ENCODE measurements around the gene AXIN1. TPM values are rescaled to one million over a fixed set of nuclear protein-coding genes. Genes with fewer than 3 reads are reported as not detected.

AXIN1 gene
- total RNA-seq, 4 donors from 2014 or later = 11.1 to 19.0 (median 15.0) TPM

DNA sequence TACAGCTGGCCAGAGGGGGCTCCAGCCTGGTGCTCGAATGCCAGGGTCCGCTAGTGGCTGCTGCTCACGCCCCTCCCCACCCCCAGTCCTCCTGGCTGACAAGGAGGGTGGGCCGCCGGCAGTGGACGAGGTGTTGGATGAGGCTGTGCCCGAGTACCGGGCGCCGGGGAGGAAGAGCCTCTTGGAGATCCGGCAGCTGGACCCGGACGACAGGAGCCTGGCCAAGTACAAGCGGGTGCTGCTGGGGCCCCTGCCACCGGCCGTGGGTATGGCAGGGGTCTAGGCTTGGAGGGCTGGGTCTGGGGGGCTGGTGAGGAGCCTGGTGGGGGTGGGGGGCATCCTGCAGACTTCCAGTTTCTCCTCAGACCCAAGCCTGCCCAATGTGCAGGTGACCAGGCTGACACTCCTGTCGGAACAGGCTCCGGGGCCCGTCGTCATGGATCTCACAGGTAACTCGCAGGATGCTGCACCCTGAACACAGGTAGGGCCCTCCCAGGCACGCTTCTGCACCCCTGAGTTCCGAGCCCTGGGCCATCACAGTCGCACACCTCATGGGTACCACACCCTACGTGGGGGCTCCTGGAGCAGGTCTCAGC, 70.8 kb downstream of the AXIN1 start:
- TF ChIP-seq, protein P1, sequence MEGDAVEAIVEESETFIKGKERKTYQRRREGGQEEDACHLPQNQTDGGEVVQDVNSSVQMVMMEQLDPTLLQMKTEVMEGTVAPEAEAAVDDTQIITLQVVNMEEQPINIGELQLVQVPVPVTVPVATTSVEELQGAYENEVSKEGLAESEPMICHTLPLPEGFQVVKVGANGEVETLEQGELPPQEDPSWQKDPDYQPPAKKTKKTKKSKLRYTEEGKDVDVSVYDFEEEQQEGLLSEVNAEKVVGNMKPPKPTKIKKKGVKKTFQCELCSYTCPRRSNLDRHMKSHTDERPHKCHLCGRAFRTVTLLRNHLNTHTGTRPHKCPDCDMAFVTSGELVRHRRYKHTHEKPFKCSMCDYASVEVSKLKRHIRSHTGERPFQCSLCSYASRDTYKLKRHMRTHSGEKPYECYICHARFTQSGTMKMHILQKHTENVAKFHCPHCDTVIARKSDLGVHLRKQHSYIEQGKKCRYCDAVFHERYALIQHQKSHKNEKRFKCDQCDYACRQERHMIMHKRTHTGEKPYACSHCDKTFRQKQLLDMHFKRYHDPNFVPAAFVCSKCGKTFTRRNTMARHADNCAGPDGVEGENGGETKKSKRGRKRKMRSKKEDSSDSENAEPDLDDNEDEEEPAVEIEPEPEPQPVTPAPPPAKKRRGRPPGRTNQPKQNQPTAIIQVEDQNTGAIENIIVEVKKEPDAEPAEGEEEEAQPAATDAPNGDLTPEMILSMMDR (IDR thresholded peaks at IDR 0.05; ENCODE audit: low read depth) = no peak

DNA sequence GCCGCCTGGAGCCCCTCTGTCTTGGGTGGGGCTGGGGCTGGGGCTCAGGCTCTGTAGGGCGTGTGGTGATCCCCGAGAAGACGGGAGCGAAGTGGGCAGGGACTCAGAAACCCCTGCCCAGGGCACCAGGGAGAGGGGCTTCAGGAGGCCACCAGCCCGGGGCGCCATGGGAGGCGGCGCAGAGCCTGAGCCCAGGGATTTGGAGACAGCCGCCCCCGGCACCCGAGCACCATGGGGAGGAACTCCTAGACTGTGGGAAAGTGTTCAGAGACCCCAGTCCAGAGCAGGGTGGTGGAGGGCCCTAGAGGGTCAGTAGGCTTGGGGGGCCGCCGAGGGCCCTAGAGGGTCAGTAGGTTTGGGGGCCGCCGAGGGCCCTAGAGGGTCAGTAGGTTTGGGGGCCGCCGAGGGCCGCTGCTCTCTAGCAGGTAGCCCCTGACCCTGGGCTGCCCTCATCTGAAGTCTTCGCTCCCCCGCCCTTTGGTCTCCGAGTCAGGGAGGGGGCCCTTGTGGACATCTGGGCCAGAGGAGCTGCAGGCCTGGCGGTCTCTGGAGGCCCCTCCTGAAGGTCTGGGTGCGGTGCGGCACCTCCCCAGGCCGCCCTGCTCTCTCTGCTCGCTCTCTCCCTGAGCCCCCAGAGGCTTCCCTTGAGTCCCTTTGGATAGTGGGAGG, 71.4 kb downstream of the AXIN1 start:
- TF ChIP-seq, protein P1 (IDR thresholded peaks at IDR 0.05; ENCODE audit: low read depth) = no peak

DNA sequence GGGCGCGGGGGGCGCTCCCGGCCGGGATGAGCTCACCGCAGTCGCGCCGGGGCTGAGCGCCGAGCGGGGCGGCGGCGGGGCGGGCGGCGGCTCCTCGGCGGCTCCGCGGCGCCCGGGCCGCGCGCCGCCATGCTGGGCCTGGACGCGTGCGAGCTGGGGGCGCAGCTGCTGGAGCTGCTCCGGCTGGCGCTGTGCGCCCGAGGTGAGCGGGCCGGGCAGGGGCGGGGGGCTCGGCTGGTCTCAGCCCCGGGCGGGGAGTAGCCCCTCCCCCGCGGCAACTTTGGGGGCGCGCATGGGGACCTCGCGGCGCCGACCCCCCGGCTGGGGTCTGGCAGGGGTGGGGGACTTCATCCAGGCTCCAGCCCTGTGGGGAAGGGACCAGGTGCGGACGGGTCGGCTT, 72.0 kb downstream of the AXIN1 start, which contains the start of gene ARHGDIG:
Gene ARHGDIG (plus strand): TSS at position 40 of the 400 bp plus-strand sequence. CDS start 90 bp downstream, at position 130.
- TF ChIP-seq, protein P1 (IDR thresholded peaks at IDR 0.05; ENCODE audit: low read depth) = no peak

DNA sequence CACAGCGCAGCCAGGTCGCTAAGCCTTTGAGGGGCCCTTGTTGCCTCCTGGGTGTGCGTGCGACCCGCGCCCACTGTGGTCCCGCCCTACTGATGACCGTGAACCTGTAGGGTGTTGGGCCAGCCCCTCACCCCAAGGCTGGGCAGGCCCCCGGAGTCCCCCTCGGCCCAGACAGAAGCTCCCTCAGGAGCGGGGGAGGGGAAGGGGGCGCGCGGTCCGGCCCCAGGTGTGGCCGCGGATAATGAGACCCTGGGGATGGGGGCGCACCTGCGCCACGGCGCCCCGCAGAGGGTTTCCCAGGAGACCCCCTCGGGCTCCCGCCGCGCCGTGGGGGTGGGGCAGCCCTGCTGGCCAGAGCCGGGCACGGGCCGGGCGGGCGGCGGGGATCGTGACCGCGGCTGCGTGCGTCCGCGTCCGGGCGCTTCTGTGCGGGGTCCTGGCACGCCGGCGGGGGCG, 72.5 kb downstream of the AXIN1 start:
- TF ChIP-seq, protein P1 (IDR thresholded peaks at IDR 0.05; ENCODE audit: low read depth) = no peak

- TF ChIP-seq, protein P1 (IDR thresholded peaks at IDR 0.05; ENCODE audit: low read depth) = no peak
Observed at GRCh38 chr16:279531-279930, 73.0 kb downstream of the AXIN1 start.

DNA sequence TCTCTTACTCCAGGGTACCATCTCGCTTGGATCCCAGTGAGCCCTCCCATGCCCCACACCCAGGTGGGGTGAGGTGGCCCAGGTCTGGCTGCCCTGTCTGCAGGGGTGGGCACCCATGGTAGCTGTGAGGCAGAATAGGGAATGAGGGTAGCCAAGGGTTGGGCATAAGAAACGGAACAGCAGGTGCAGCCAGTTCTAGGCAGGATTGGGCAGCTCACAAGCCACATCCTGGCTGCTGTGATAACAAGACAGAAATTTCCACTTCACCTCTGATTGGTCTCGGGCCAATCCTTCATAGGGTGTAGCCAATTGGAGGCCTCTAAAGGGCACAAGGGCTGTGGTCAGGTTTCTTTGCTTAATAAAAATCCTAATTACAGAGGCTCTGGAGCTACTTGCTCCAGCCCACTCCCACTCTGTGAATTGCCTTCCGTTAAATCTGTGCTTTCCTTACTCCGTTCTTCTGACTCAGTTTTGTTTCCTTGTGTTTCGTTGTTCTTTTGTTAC, 73.6 kb downstream of the AXIN1 start:
- TF ChIP-seq, protein P1 (IDR thresholded peaks at IDR 0.05; ENCODE audit: low read depth) = no peak

DNA sequence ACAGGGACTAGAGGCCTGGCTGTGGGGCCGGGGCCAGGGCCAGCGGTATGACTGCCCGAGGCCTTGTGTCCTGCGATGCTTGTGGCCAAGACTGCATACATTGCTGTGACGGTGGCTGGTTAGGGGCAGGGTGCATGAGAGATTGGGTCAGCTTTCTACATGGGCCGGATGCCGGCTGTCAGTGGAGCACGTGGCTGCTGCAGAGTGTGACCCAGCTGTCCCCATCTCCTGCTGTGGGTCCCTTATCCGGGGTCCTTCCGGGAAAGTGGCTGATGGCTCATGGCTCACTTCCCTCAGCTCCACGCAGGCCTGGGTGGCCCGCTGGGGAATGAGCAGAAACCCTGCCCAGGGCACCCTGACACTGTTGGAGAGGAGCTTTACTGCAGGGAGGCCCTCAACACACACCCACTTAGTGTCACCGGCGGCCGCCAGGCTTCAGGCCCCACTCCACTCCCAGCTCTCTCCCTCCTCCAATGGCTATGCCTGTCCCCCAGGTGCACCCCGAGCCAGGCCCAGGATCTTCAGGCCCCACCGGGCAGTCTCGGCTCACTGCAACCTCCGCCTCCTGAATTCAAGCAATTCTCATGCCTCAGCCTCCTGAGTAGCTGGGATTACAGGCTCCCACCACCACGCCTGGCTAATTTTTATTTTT, 76.0 kb downstream of the AXIN1 start:
- TF ChIP-seq, protein P1 (IDR thresholded peaks at IDR 0.05; ENCODE audit: low read depth) = no peak
